Activated T-helper 2 cell treated with anti-CD3 and anti-CD28 coated beads, Interferon-gamma antibody, Interleukin-2, Interleukin-4, amounts not matched to agents 10 μg/mL and 5 μg/mL and 100 μg/mL, durations not matched to agents 14 hours and 24 hours and 36 hours (primary cell): ENCODE measurements around the gene CLEC16A. TPM values are rescaled to one million over a fixed set of nuclear protein-coding genes. Genes with fewer than 3 reads are reported as not detected.

Experiments
- DNase-seq: peaks from one replicate; pipeline ENCODE4 v3.0.0; 2021; ENCODE audit warnings: low spot score
- H3K27ac Mint-ChIP-seq: one replicate; pipeline ENCODE4 v1.8.0; 2021; ENCODE audit warnings: mixed read lengths
- H3K27me3 Mint-ChIP-seq: one replicate; pipeline ENCODE4 v1.8.0; 2021; ENCODE audit warnings: low read depth, mixed read lengths
- H3K36me3 Mint-ChIP-seq: one replicate; pipeline ENCODE4 v1.8.0; 2021; ENCODE audit warnings: low read depth, mixed read lengths
- H3K4me1 Mint-ChIP-seq: one replicate; pipeline ENCODE4 v1.8.0; 2021; ENCODE audit warnings: low read depth, mixed read lengths
- H3K4me3 Mint-ChIP-seq: one replicate; pipeline ENCODE4 v1.8.0; 2021; ENCODE audit warnings: low read depth, mild to moderate bottlenecking, moderate library complexity, mixed read lengths
- H3K9me3 Mint-ChIP-seq: one replicate; pipeline ENCODE4 v1.8.0; 2021; ENCODE audit warnings: mixed read lengths
- intact Hi-C: fragments of 100-400 bp; cut with micrococcal nuclease; formaldehyde crosslinking; loops from one replicate; pipeline ENCODE4 v1.15.1; 2023
- total RNA-seq: library from RNA; stranded (reverse); gene quantifications from 2 replicates; pipeline ENCODE4 v1.2.3, GENCODE V29; 2022

CLEC16A gene, protein sequence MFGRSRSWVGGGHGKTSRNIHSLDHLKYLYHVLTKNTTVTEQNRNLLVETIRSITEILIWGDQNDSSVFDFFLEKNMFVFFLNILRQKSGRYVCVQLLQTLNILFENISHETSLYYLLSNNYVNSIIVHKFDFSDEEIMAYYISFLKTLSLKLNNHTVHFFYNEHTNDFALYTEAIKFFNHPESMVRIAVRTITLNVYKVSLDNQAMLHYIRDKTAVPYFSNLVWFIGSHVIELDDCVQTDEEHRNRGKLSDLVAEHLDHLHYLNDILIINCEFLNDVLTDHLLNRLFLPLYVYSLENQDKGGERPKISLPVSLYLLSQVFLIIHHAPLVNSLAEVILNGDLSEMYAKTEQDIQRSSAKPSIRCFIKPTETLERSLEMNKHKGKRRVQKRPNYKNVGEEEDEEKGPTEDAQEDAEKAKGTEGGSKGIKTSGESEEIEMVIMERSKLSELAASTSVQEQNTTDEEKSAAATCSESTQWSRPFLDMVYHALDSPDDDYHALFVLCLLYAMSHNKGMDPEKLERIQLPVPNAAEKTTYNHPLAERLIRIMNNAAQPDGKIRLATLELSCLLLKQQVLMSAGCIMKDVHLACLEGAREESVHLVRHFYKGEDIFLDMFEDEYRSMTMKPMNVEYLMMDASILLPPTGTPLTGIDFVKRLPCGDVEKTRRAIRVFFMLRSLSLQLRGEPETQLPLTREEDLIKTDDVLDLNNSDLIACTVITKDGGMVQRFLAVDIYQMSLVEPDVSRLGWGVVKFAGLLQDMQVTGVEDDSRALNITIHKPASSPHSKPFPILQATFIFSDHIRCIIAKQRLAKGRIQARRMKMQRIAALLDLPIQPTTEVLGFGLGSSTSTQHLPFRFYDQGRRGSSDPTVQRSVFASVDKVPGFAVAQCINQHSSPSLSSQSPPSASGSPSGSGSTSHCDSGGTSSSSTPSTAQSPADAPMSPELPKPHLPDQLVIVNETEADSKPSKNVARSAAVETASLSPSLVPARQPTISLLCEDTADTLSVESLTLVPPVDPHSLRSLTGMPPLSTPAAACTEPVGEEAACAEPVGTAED
- 44.8 and 48.7 TPM in 2 replicates for total RNA-seq

DNA sequence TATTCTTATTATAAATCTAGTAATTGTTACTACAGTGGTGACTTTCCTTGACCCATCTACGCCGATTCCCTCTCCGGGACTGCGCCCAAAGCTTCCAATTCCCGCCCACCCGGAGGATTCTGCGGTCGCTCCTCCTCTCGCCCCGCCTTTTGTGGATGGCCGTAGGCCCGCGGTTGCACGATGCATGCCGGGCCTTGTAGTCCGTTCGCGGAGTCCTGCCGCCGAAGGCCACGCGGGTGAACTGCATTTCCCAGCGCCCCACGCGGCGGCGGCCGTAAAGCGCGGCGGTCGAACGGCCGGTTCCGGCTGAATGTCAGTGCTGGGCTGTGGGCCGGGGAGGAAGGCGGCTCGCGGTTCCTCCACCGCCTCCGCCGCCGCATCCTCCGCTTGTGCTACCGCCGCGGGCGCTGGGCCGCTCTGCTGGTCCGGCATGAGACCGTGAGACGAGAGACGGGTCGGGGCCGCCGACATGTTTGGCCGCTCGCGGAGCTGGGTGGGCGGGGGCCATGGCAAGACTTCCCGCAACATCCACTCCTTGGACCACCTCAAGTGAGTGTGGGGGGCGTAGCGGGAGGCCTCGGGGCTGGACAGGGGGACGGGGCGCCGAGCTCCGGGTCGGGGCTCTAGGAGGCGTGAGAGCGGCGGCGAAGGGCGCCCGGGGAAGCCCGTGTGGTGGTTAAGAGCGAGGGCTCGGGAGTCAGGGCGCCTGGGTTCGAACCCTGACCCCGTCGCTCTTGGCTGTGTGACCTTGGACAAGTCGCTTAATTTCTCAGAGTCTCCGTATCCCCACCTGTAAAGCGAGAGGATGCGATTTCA lies at the start of gene CLEC16A:
TSS of gene CLEC16A (plus strand) at position 316 of the 816 bp plus-strand sequence. CDS start at position 470, 154 bp downstream.
- no peaks in the 10 kb centered on the region for H3K9me3 Mint-ChIP-seq
- H3K36me3 Mint-ChIP-seq: peaks cover 14% of the 10 kb centered on the region
- H3K27me3 Mint-ChIP-seq: no peaks in the 10 kb centered on the region
- intact Hi-C loops: loop anchor here (2.0 to 5.0 kb wide), 5 partner anchors 66 to 1138 kb away; partner anchors contain the start of genes GSPT1, NUBP1 and ZC3H7A
- peaks cover 49% of the 10 kb centered on the region for H3K4me1 Mint-ChIP-seq
- H3K27ac Mint-ChIP-seq: peak within 1 kb of the TSS; percentile 79
- peak; percentile 95 for DNase-seq
- peak within 1 kb of the TSS; percentile 82 for H3K4me3 Mint-ChIP-seq

DNA sequence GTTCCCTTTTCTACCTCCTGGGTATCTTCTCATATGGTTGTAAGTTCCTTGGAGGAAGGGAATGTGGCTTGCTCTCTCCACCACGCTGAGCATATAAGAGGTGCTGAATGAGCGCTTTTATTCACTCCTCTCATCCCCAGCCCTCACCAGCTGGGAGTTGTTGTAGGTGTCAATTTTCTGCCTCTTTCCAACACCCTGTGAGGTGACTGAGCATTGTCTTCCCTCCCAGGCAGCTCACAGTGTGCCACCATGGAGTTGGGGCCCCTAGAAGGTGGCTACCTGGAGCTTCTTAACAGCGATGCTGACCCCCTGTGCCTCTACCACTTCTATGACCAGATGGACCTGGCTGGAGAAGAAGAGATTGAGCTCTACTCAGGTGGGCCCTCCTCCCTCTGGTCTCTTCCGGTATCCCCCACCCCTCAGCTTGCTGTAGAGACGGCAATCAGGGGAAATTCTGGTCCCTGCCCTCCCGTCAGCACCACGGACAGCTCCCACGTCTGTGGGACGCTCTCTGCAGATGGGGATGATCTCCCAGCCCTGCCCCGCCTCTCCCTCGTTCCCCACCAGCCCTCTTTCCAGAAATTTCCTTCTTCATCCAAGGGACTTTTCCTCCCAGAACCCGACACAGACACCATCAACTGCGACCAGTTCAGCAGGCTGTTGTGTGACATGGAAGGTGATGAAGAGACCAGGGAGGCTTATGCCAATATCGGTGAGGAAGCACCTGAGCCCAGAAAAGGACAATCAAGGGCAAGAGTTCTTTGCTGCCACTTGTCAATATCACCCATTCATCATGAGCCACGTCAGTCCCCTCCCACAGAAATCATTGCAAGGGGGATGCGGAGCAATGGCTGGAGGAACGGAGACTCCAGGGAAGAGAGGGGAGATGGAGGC lies 49.1 kb upstream of the CLEC16A start:
- no peak overlapping the region for H3K4me3 Mint-ChIP-seq
- no peaks in the 10 kb centered on the region for H3K27me3 Mint-ChIP-seq
- H3K9me3 Mint-ChIP-seq: no peaks in the 10 kb centered on the region
- intact Hi-C loops: no loop called here
- H3K27ac Mint-ChIP-seq: no peak overlapping the region
- DNase-seq: no peak
- peaks cover 2% of the 10 kb centered on the region for H3K4me1 Mint-ChIP-seq
- H3K36me3 Mint-ChIP-seq: peaks cover 38% of the 10 kb centered on the region

DNA sequence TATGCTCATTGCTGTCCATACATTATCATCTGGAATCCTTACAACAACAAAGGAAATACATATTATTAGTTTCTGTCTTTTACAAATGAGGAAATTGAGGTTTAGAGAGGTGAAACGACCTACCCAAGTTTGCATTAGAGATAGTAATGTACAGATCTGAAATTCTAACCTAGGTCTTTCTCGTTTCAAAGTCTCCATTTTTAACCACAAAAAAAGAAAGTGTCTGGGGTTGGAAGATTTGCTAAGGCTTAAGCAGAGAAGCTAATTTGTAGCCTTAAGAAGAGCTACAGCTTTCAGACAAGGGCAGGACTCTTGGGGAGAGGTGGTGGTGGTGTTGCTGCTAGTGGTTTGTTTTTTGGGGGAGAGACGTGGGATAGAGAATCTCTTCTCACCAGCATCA lies 48.2 kb upstream of the CLEC16A start:
- H3K9me3 Mint-ChIP-seq: no peaks in the 10 kb centered on the region
- H3K4me1 Mint-ChIP-seq: peaks cover 2% of the 10 kb centered on the region
- H3K36me3 Mint-ChIP-seq: peaks cover 44% of the 10 kb centered on the region
- DNase-seq: no peak
- no peak overlapping the region for H3K27ac Mint-ChIP-seq
- H3K27me3 Mint-ChIP-seq: no peaks in the 10 kb centered on the region
- H3K4me3 Mint-ChIP-seq: no peak overlapping the region
- intact Hi-C loops: no loop called here

DNA sequence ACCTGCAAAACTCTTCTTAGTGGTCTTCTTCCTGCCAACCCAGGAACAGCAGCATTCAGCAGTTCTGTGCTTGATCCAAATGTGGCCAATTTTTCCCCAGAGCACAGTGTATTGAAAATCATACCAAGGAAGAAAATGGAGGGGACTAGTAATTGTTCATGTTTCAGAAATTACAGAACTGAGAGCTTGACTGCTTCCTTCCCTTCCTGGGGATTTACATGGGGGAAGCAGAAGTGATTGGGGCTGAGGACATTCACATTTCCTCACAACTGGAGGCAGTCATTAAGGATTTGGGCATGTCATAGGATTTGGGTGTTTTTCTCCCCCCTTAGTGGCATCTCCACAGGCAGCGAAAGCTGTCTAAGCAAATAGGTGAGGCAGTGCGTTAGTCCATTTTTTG lies 47.6 kb upstream of the CLEC16A start:
- intact Hi-C loops: no loop called here
- Mint-ChIP-seq H3K4me3 (no peak overlapping the region), H3K36me3 (peaks cover 49% of the 10 kb centered on the region), H3K4me1 (peaks cover under 1% of the 10 kb centered on the region), H3K27ac (no peak overlapping the region), H3K27me3 (no peaks in the 10 kb centered on the region), H3K9me3 (no peaks in the 10 kb centered on the region)
- no peak for DNase-seq

DNA sequence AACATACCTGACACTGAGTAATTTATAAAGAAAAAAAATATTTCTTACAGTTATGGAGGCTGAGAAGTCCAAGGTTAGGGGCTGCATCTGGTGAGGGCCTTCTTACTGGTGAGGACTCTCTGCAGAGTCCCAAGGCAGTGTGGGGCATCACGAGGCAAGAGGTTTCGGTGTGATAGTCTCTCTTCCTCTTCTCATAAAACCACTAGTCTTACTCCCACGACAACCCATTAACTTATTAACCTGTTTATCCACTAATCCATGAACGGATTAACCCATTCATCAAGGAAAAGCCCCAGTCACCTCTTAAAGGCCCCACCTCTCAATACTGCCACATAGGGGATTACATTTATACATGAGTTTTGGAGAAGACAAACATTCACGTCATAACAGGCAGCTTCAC lies 47.2 kb upstream of the CLEC16A start:
- intact Hi-C loops: no loop called here
- H3K9me3 Mint-ChIP-seq: no peaks in the 10 kb centered on the region

DNA sequence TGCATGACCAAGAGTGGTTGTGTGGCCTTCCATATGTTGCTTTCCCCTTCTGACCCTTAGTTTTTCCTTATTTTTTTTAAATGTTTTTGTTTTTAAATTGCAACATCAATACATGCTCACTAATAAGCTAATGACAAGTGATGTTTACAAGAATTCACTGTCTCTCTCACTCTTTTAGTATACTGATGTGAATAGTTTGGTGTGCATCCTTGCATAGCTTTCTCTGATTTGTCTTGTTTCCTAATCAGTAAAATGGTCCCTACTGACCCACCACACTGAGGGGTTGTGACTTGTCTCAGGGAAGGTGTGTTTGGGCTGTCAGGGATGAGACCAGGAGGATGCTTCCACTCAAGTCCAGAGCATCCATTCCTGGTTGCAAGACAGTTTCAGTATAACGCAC lies 41.4 kb upstream of the CLEC16A start:
- Mint-ChIP-seq H3K9me3 (peaks cover 5% of the 10 kb centered on the region), H3K27me3 (no peaks in the 10 kb centered on the region), H3K4me1 (no peaks in the 10 kb centered on the region), H3K27ac (no peak overlapping the region), H3K36me3 (peaks cover 48% of the 10 kb centered on the region), H3K4me3 (no peak overlapping the region)
- intact Hi-C loops: no loop called here
- no peak for DNase-seq

More for the DNA sequence above, 47.2 kb upstream of the CLEC16A start:
- peaks cover 49% of the 10 kb centered on the region for H3K36me3 Mint-ChIP-seq
- H3K4me1 Mint-ChIP-seq: no peaks in the 10 kb centered on the region
- no peak for DNase-seq
- no peak overlapping the region for H3K27ac Mint-ChIP-seq
- H3K27me3 Mint-ChIP-seq: no peaks in the 10 kb centered on the region
- no peak overlapping the region for H3K4me3 Mint-ChIP-seq

DNA sequence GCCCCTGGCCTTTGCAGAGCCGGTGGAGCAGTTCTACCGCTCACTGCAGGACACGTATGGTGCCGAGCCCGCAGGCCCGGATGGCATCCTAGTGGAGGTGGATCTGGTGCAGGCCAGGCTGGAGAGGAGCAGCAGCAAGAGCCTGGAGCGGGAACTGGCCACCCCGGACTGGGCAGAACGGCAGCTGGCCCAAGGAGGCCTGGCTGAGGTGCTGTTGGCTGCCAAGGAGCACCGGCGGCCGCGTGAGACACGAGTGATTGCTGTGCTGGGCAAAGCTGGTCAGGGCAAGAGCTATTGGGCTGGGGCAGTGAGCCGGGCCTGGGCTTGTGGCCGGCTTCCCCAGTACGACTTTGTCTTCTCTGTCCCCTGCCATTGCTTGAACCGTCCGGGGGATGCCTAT lies 37.9 kb upstream of the CLEC16A start:
- intact Hi-C loops: no loop called here
- H3K36me3 Mint-ChIP-seq: peaks cover 39% of the 10 kb centered on the region
- peaks cover 5% of the 10 kb centered on the region for H3K9me3 Mint-ChIP-seq

DNA sequence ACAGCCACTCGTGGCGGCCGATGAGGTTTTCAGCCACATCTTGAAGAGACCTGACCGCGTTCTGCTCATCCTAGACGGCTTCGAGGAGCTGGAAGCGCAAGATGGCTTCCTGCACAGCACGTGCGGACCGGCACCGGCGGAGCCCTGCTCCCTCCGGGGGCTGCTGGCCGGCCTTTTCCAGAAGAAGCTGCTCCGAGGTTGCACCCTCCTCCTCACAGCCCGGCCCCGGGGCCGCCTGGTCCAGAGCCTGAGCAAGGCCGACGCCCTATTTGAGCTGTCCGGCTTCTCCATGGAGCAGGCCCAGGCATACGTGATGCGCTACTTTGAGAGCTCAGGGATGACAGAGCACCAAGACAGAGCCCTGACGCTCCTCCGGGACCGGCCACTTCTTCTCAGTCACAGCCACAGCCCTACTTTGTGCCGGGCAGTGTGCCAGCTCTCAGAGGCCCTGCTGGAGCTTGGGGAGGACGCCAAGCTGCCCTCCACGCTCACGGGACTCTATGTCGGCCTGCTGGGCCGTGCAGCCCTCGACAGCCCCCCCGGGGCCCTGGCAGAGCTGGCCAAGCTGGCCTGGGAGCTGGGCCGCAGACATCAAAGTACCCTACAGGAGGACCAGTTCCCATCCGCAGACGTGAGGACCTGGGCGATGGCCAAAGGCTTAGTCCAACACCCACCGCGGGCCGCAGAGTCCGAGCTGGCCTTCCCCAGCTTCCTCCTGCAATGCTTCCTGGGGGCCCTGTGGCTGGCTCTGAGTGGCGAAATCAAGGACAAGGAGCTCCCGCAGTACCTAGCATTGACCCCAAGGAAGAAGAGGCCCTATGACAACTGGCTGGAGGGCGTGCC lies 37.2 kb upstream of the CLEC16A start:
- Mint-ChIP-seq H3K27me3 (no peaks in the 10 kb centered on the region), H3K9me3 (peaks cover 5% of the 10 kb centered on the region), H3K27ac (no peak overlapping the region), H3K4me1 (peaks cover 2% of the 10 kb centered on the region), H3K4me3 (no peak overlapping the region), H3K36me3 (peaks cover 36% of the 10 kb centered on the region)
- intact Hi-C loops: no loop called here
- DNase-seq: no peak

More for the DNA sequence above, 37.9 kb upstream of the CLEC16A start:
- H3K27me3 Mint-ChIP-seq: no peaks in the 10 kb centered on the region
- peaks cover 2% of the 10 kb centered on the region for H3K4me1 Mint-ChIP-seq
- H3K27ac Mint-ChIP-seq: no peak overlapping the region
- DNase-seq: no peak
- no peak overlapping the region for H3K4me3 Mint-ChIP-seq

DNA sequence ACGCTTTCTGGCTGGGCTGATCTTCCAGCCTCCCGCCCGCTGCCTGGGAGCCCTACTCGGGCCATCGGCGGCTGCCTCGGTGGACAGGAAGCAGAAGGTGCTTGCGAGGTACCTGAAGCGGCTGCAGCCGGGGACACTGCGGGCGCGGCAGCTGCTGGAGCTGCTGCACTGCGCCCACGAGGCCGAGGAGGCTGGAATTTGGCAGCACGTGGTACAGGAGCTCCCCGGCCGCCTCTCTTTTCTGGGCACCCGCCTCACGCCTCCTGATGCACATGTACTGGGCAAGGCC lies 36.7 kb upstream of the CLEC16A start:
- Mint-ChIP-seq H3K27ac (no peak overlapping the region), H3K4me1 (peaks cover 2% of the 10 kb centered on the region), H3K27me3 (no peaks in the 10 kb centered on the region), H3K4me3 (no peak overlapping the region), H3K36me3 (peaks cover 31% of the 10 kb centered on the region), H3K9me3 (peaks cover 4% of the 10 kb centered on the region)
- intact Hi-C loops: no loop called here
- no peak for DNase-seq

DNA sequence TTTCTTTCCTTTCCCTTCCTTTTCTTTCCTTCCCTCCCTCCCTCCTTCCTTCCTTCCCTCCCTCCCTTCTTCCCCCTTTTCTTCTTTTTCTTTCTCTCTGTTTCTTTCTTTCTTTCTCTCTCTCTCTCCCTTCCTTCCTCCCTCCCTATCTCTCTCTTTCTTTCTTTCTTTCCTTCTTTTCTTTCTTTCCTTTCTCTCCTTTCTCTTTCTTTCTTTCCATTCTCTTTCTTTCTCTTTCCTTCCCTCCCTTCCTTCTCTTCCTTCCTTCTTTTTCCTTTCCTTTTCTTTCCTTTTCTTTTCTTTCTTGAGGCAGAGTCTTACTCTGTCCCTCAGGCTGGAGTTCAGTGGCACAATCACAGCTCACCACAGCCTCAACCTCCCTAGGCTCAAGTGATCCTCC lies 33.1 kb upstream of the CLEC16A start:
- no peak overlapping the region for H3K27ac Mint-ChIP-seq
- peaks cover 13% of the 10 kb centered on the region for H3K4me1 Mint-ChIP-seq
- no peak for DNase-seq
- no peaks in the 10 kb centered on the region for H3K9me3 Mint-ChIP-seq
- no peaks in the 10 kb centered on the region for H3K27me3 Mint-ChIP-seq
- peaks cover 16% of the 10 kb centered on the region for H3K36me3 Mint-ChIP-seq
- no peak overlapping the region for H3K4me3 Mint-ChIP-seq
- intact Hi-C loops: loop anchor here (10.0 kb wide), 2 partner anchors 96 to 646 kb away; partner anchors contain the start of gene TVP23A

DNA sequence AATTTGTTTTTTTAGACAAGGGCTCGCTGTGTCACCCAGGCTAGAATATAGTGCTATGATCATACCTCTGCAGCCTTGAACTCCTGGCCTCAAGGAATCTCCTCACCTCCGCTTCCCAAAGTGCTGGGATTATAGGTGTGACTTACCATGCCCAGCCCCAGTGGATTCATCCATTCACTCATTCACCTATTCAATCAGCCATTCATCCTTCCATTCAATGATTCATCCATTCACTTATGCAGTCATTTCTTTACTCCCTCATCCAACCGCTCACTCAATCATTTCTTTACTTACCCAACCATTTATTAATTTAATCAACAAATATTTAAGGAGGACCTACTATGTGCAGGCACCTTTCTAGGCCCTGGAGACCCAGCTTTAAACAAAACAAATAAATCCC lies 27.8 kb upstream of the CLEC16A start:
- Mint-ChIP-seq H3K9me3 (no peaks in the 10 kb centered on the region), H3K36me3 (peaks cover 17% of the 10 kb centered on the region), H3K4me1 (peaks cover 24% of the 10 kb centered on the region), H3K27me3 (no peaks in the 10 kb centered on the region), H3K4me3 (no peak overlapping the region), H3K27ac (no peak overlapping the region)
- intact Hi-C loops: loop anchor here (5.0 to 10.0 kb wide), 4 partner anchors 102 to 652 kb away; partner anchors contain the start of gene TVP23A
- DNase-seq: no peak
